PC-9 (cell line): ENCODE results near the gene AKAP11. TPM values are rescaled to one million over a fixed set of nuclear protein-coding genes. Genes with fewer than 3 reads are reported as not detected.

Experiments used
- BruUV-seq: library from RNA; stranded (reverse); fragments of 400-500 nt; replicated peaks from 2 replicates; lab custom pipeline; 2021; lab: Mats Ljungman, UMichigan
- CTCF ChIA-PET: fragments of 300-600 bp; sonication (Branson Sonifier 250); formaldehyde crosslinking; loops from one replicate; lab custom pipeline; 2022; ENCODE audit warnings: antibody characterized with exemption; lab: Charles Lee
- POLR2A ChIA-PET: fragments of 300-600 bp; sonication (Branson Sonifier 250); formaldehyde crosslinking; loops from one replicate; lab custom pipeline; 2022; ENCODE audit warnings: antibody characterized with exemption; ENCODE audit not compliant: unreplicated experiment; lab: Charles Lee
- DNase-seq, 2 experiments: peaks; one replicate each; pipeline versions ENCODE4 v3.0.0 to v3.0.0-alpha.2; 2015 to 2022; ENCODE audit warnings: mixed read lengths in 1 of 2
- H2AFZ ChIP-seq: fragments of 200-600 bp; sonication (generic); 2 replicates; pipeline ENCODE4 v1.8.1; 2017; ENCODE audit warnings: antibody characterized with exemption
- H3F3A ChIP-seq: fragments of 200-600 bp; sonication (generic); 2 replicates; pipeline ENCODE4 v1.8.1; 2017; ENCODE audit warnings: antibody characterized with exemption, mild to moderate bottlenecking, low read depth; ENCODE audit not compliant: insufficient read depth
- H3K27ac ChIP-seq: fragments of 200-600 bp; sonication (generic); 2 replicates; pipeline ENCODE4 v1.6.1; 2016; ENCODE audit warnings: mixed run types
- H3K27me3 ChIP-seq: fragments of 200-600 bp; sonication (generic); 2 replicates; pipeline ENCODE4 v1.6.1; 2016; ENCODE audit warnings: low read depth, mixed run types; ENCODE audit not compliant: insufficient read depth
- H3K36me3 ChIP-seq: fragments of 200-600 bp; sonication (generic); 2 replicates; pipeline ENCODE4 v1.6.1; 2016; ENCODE audit warnings: low read depth, mixed run types
- H3K4me1 ChIP-seq: fragments of 200-600 bp; sonication (generic); replicated peaks from 2 replicates; pipeline ENCODE4 v1.6.1; 2016; ENCODE audit warnings: mixed run types; ENCODE audit not compliant: insufficient read depth
- H3K4me2 ChIP-seq: fragments of 200-600 bp; sonication (generic); 2 replicates; pipeline ENCODE4 v1.6.1; 2017; ENCODE audit warnings: mixed run types
- H3K4me3 ChIP-seq: fragments of 200-600 bp; sonication (generic); 2 replicates; pipeline ENCODE4 v1.6.1; 2016; ENCODE audit warnings: mixed run types
- H3K79me2 ChIP-seq: fragments of 200-600 bp; sonication (generic); 2 replicates; pipeline ENCODE4 v1.6.1; 2017; ENCODE audit warnings: low read depth, mixed run types
- H3K9me2 ChIP-seq: fragments of 200-600 bp; sonication (generic); 2 replicates; pipeline ENCODE4 v1.8.1; 2017; ENCODE audit warnings: mild to moderate bottlenecking; ENCODE audit not compliant: insufficient read depth
- H3K9me3 ChIP-seq: fragments of 200-600 bp; sonication (generic); 2 replicates; pipeline ENCODE4 v1.8.1; 2016; ENCODE audit warnings: low read depth; ENCODE audit not compliant: insufficient read depth
- H4K20me1 ChIP-seq: fragments of 200-600 bp; sonication (generic); 2 replicates; pipeline ENCODE4 v1.8.1; 2017; ENCODE audit not compliant: insufficient read depth
- CTCF ChIP-seq: fragments of 200-600 bp; sonication (generic); conservative IDR thresholded peaks from 2 replicates; pipeline ENCODE4 v1.6.1; 2017; ENCODE audit warnings: mixed run types, antibody characterized with exemption, mild to moderate bottlenecking, moderate library complexity
- EZH2 ChIP-seq: fragments of 200-600 bp; sonication (generic); IDR thresholded peaks from 2 replicates; pipeline ENCODE4 v1.8.0; 2017; ENCODE audit warnings: antibody characterized with exemption, low read depth
- intact Hi-C: fragments of 100-400 bp; cut with micrococcal nuclease; formaldehyde crosslinking; loops from one replicate; pipeline ENCODE4 v1.10.0; 2022; ENCODE audit not compliant: unreplicated experiment
- total RNA-seq: library from RNA; stranded (reverse); gene quantifications from 2 replicates; pipeline ENCODE4 v1.2.3, GENCODE V29; 2021

AKAP11 gene
- total RNA-seq, 1 experiment from 2014 or later = 15.9 TPM

DNA sequence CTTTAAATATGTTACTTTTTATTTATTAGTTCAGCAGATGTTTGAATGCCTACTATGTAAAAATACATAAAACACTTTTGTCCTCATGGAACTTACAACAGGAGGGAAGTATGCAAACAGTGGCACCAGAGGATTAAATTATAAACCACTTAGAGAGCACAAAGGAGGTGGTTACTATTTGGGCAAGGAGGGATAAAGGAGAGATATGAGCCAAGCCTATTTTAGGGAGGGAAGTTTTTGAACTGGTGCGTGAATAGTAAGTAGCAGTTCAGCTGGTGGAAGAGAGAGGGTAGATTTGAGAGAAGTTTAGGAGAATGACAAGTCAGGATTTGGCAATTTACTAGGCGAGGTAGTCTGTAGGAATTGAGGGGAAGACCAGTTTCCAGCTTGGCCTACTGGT lies 8.6 kb downstream of the AKAP11 start:
- no peaks in the 10 kb centered on the region for H3K36me3 ChIP-seq
- DNase-seq = no peak
- intact Hi-C loops = no loop called here
- ChIA-PET POLR2A (no interaction called here), CTCF (no interaction called here)
- no peak overlapping the region for H3K4me2 ChIP-seq
- H3K27me3 ChIP-seq = no peaks in the 10 kb centered on the region
- H3K9me3 ChIP-seq = no peaks in the 10 kb centered on the region
- no peaks in the 10 kb centered on the region for H4K20me1 ChIP-seq
- no peaks in the 10 kb centered on the region for H3F3A ChIP-seq
- peaks cover 10% of the 10 kb centered on the region; the same call in 1 of the 2 replicates for H3K79me2 ChIP-seq
- no peak overlapping the region for H3K27ac ChIP-seq
- no peak overlapping the region for H2AFZ ChIP-seq
- no TSS peak for BruUV-seq
- H3K4me1 ChIP-seq = no peaks in the 10 kb centered on the region
- no peak overlapping the region for H3K4me3 ChIP-seq
- TF ChIP-seq CTCF (no peak), EZH2 (no peak)
- H3K9me2 ChIP-seq = no peaks in the 10 kb centered on the region

DNA sequence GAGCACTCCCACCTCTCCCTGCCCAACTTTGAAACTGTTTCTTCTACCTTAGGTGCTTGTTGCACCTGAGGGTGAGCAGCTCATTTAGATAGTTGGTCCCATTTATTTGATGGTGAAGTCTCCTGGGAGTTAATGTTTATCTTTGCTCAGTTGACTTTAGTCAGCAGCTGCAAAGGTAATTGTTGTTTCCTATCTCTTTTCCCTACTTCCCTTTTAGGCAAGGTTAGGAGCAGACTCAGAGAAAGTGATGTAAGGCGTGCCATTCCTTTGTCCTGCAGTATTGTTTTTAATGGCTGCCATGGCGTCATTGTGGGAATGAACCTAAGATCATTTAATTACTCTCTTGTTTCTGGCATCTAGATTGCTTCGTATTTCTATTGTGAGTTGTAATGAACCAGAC lies 11.6 kb downstream of the AKAP11 start:
- CTCF ChIA-PET = no interaction called here
- no peaks in the 10 kb centered on the region for H3K9me2 ChIP-seq
- intact Hi-C loops = no loop called here
- no peak for DNase-seq
- no peak for TF ChIP-seq CTCF
- H3K4me2 ChIP-seq = no peak overlapping the region
- peaks cover 10% of the 10 kb centered on the region; the same call in 1 of the 2 replicates for H3K79me2 ChIP-seq
- no peaks in the 10 kb centered on the region for H3K27me3 ChIP-seq
- POLR2A ChIA-PET = no interaction called here
- no peak overlapping the region for H2AFZ ChIP-seq
- no peaks in the 10 kb centered on the region for H4K20me1 ChIP-seq
- BruUV-seq = no TSS peak
- no peaks in the 10 kb centered on the region for H3F3A ChIP-seq
- H3K4me3 ChIP-seq = no peak overlapping the region
- no peaks in the 10 kb centered on the region for H3K9me3 ChIP-seq
- no peaks in the 10 kb centered on the region for H3K36me3 ChIP-seq
- H3K4me1 ChIP-seq = no peaks in the 10 kb centered on the region
- H3K27ac ChIP-seq = no peak overlapping the region

GRCh38 chr13:42284068-42284467 lies 12.1 kb downstream of the AKAP11 start:
- ChIA-PET CTCF (no interaction called here), POLR2A (no interaction called here)
- BruUV-seq = no TSS peak
- Histone ChIP-seq H3K9me3 (no peaks in the 10 kb centered on the region), H2AFZ (no peak overlapping the region), H3K4me1 (no peaks in the 10 kb centered on the region), H3K27ac (no peak overlapping the region), H3K4me3 (no peak overlapping the region), H3F3A (no peaks in the 10 kb centered on the region), H3K79me2 (peaks cover 10% of the 10 kb centered on the region; the same call in 1 of the 2 replicates), H3K27me3 (no peaks in the 10 kb centered on the region), H3K36me3 (no peaks in the 10 kb centered on the region), H4K20me1 (no peaks in the 10 kb centered on the region), H3K9me2 (no peaks in the 10 kb centered on the region), H3K4me2 (no peak overlapping the region)
- no peak for DNase-seq
- intact Hi-C loops = no loop called here
- TF ChIP-seq EZH2 (no peak), CTCF (no peak)
